K562 (cell line): ENCODE measurements around the gene PUSL1. TPM values are rescaled to one million over a fixed set of nuclear protein-coding genes. Genes with fewer than 3 reads are reported as not detected.

ENCODE experiments used
- ARID3A ChIP-seq: IDR thresholded peaks from 2 replicates; pipeline ENCODE4 v1.6.1; 2012; ENCODE audit warnings: low read depth, low read length, improper control_type of control experiment, borderline replicate concordance
- E2F8 ChIP-seq: fragments of 450-650 bp; IDR thresholded peaks from 2 replicates; pipeline ENCODE4 v1.7.1; 2018; ENCODE audit warnings: mild to moderate bottlenecking, low read depth; ENCODE audit not compliant: partially characterized antibody
- EGR1 ChIP-seq: fragments of 450-650 bp; conservative IDR thresholded peaks from 2 replicates; pipeline ENCODE4 v1.6.1; 2017; ENCODE audit warnings: mild to moderate bottlenecking
- MGA ChIP-seq: fragments of 450-650 bp; IDR thresholded peaks from 2 replicates; pipeline ENCODE4 v1.6.1; 2016; ENCODE audit warnings: mild to moderate bottlenecking, moderate library complexity
- MTA1 ChIP-seq: fragments of 450-650 bp; IDR thresholded peaks from 2 replicates; pipeline ENCODE4 v1.6.1; 2017; ENCODE audit warnings: borderline replicate concordance
- NRF1 ChIP-seq, 2 experiments: fragments of 450-650 bp; IDR thresholded peaks in 1 of 2; conservative IDR thresholded peaks in 1 of 2; 2 replicates each; pipeline ENCODE4 v1.6.1; 2014; ENCODE audit warnings: mild to moderate bottlenecking in 2 of 2
- PCBP1 ChIP-seq: fragments of 200-400 bp; formaldehyde crosslinking; IDR thresholded peaks from 2 replicates; pipeline ENCODE4 v1.6.1; 2018; ENCODE audit warnings: mild to moderate bottlenecking, low read depth, low read length; ENCODE audit not compliant: poor library complexity, severe bottlenecking
- PML ChIP-seq: IDR thresholded peaks from 2 replicates; pipeline ENCODE4 v1.6.1; 2012; ENCODE audit warnings: low read length, inconsistent platforms
- RNF2 ChIP-seq: sonication (generic); IDR thresholded peaks from 2 replicates; pipeline ENCODE4 v1.6.1; 2016
- ZBTB1 ChIP-seq: sonication (generic); formaldehyde crosslinking; IDR thresholded peaks from 2 replicates; pipeline ENCODE4 v1.8.1; 2023; ENCODE audit warnings: missing genetic modification reagents, low read depth, mild to moderate bottlenecking, borderline replicate concordance
- polyA plus RNA-seq, 8 experiments: library from polyadenylated mRNA; depleted of rRNA in 4 of 8; stranded (reverse) in 5 of 8; unstranded in 3 of 8; fragments of >200 nt; fragmentation: Nextera tagmentation in 2 of 8; fragmentation: Illumina TruSeq in 1 of 8; extraction: Ambion mirVana in 2 of 8; extraction: Trizol in 1 of 8; gene quantifications; 2 replicates each; pipeline versions ENCODE4 v1.2.1 to v1.2.3, GENCODE V29; 2011 to 2014; ENCODE audit warnings: inconsistent platforms in 1 of 8, missing spikeins in 1 of 8
- total RNA-seq, 7 experiments: library from RNA; depleted of rRNA in 6 of 7; stranded (reverse); fragments of >200 nt in 6 of 7; fragmentation: Illumina TruSeq in 2 of 7; extraction: Trizol in 2 of 7; gene quantifications; 2 replicates each; pipeline versions ENCODE4 v1.2.1 to v1.2.3, GENCODE V29; 2011 to 2021; ENCODE audit warnings: low replicate concordance in 1 of 7

The PUSL1 gene
- total and polyA plus RNA-seq, 9 of the 15 experiments (the other 6 are each of a cell fraction or from before 2014, with no cell fraction given) = 0.62 to 86.9 (median 13.6) TPM

- TF ChIP-seq RNF2 (peak; percentile 51; the same call in 1 of the 2 replicates), MTA1 (peak; percentile 61; the same call in 1 of the 2 replicates), MGA (peak; percentile 63; the same call in 1 of the 2 replicates), NRF1 (conservative IDR thresholded peaks at IDR 0.05 in 1 of 2, IDR thresholded peaks at IDR 0.05 in 1 of 2) (peak; percentile 92 to 93), PCBP1 (peak; percentile 73), E2F8 (peak; percentile 65), ARID3A (0 out of 2 replicates have a peak, but pooled peaks have one; percentile 25), PML (peak; percentile 19; the same call in 1 of the 2 replicates), EGR1 (peak; percentile 70), ZBTB1 (CRISPR knock-in tag) (0 out of 2 replicates have a peak, but pooled peaks have one; percentile 26)
These were observed at the start of gene PUSL1, which contains the start of gene ACAP3 (continued) for GRCh38 chr1:1307923-1308755.
